Measurements from ENCODE around the gene CCL11. TPM values are rescaled to one million over a fixed set of nuclear protein-coding genes. Genes with fewer than 3 reads are reported as not detected.

The CCL11 gene
- total RNA-seq, 1 donor from 2014 or later: not detected

- Histone ChIP-seq H3F3A (ENCODE audit: low read depth) (no peaks in the 10 kb centered on the region), H4K20me1 (ENCODE audit: low read depth) (no peaks in the 10 kb centered on the region), H3K4me3 (no peak overlapping the region), H3K27ac (no peak overlapping the region), H3K79me2 (ENCODE audit: low read depth) (no peaks in the 10 kb centered on the region), H3K9ac (no peak overlapping the region), H3K36me3 (no peaks in the 10 kb centered on the region), H3K27me3 (no peaks in the 10 kb centered on the region), H3K4me2 (no peak overlapping the region), H2AFZ (replicated peaks) (no peak overlapping the region), H3K9me3 (ENCODE audit: low read depth) (no peaks in the 10 kb centered on the region), H3K4me1 (no peaks in the 10 kb centered on the region)
- no peak overlapping the region for H3K4me3 Mint-ChIP-seq
- H3K27me3 Mint-ChIP-seq (ENCODE audit: insufficient read depth, low read depth): peaks cover 2% of the 10 kb centered on the region
- H3K9me3 Mint-ChIP-seq: peaks cover 2% of the 10 kb centered on the region
- TF ChIP-seq CTCF (IDR thresholded peaks at IDR 0.05) (no peak), EZH2 (IDR thresholded peaks at IDR 0.05) (no peak)
- DNase-seq (ENCODE audit: low spot score): no peak
- no peak overlapping the region for H3K27ac Mint-ChIP-seq
- no peaks in the 10 kb centered on the region for H3K4me1 Mint-ChIP-seq
- no peaks in the 10 kb centered on the region for H3K36me3 Mint-ChIP-seq
Observed at GRCh38 chr17:34291721-34292348, 6.3 kb downstream of the CCL11 start.

- peaks cover 3% of the 10 kb centered on the region for H3K27me3 Mint-ChIP-seq (ENCODE audit: insufficient read depth, low read depth)
- Histone ChIP-seq H3K4me3 (no peak overlapping the region), H3K4me2 (no peak overlapping the region), H4K20me1 (ENCODE audit: low read depth) (no peaks in the 10 kb centered on the region), H3K27ac (no peak overlapping the region), H3K4me1 (no peaks in the 10 kb centered on the region), H3K27me3 (no peaks in the 10 kb centered on the region), H3K9ac (no peak overlapping the region), H3K36me3 (no peaks in the 10 kb centered on the region), H2AFZ (replicated peaks) (no peak overlapping the region), H3F3A (ENCODE audit: low read depth) (peaks cover 5% of the 10 kb centered on the region), H3K79me2 (ENCODE audit: low read depth) (no peaks in the 10 kb centered on the region), H3K9me3 (ENCODE audit: low read depth) (no peaks in the 10 kb centered on the region)
- no peak for TF ChIP-seq EZH2 (IDR thresholded peaks at IDR 0.05)
- TF ChIP-seq CTCF (IDR thresholded peaks at IDR 0.05): no peak
- no peak for TF ChIP-seq EZH2phosphoT487 (IDR thresholded peaks at IDR 0.05)
- peaks cover 9% of the 10 kb centered on the region for H3K4me1 Mint-ChIP-seq
- H3K4me3 Mint-ChIP-seq: no peak overlapping the region
- no peaks in the 10 kb centered on the region for H3K36me3 Mint-ChIP-seq
- no peak for DNase-seq (ENCODE audit: low spot score)
- no peaks in the 10 kb centered on the region for H3K9me3 Mint-ChIP-seq
- H3K27ac Mint-ChIP-seq: no peak overlapping the region
Observed at GRCh38 chr17:34299027-34299426, 13.5 kb downstream of the CCL11 start.

GRCh38 chr17:34299956-34300577, 14.5 kb downstream of the CCL11 start:
- Mint-ChIP-seq H3K9me3 (no peaks in the 10 kb centered on the region), H3K36me3 (no peaks in the 10 kb centered on the region), H3K27me3 (ENCODE audit: insufficient read depth, low read depth) (peaks cover 3% of the 10 kb centered on the region), H3K4me1 (peaks cover 9% of the 10 kb centered on the region), H3K4me3 (no peak overlapping the region), H3K27ac (no peak overlapping the region)
- H2AFZ ChIP-seq (replicated peaks): no peak overlapping the region
- no peak overlapping the region for H3K27ac ChIP-seq
- no peak overlapping the region for H3K4me2 ChIP-seq
- H3K9me3 ChIP-seq (ENCODE audit: low read depth): no peaks in the 10 kb centered on the region
- H3K36me3 ChIP-seq: no peaks in the 10 kb centered on the region
- H3K4me3 ChIP-seq: no peak overlapping the region
- no peak for DNase-seq (ENCODE audit: low spot score)
- TF ChIP-seq EZH2phosphoT487 (IDR thresholded peaks at IDR 0.05): no peak
- TF ChIP-seq CTCF (IDR thresholded peaks at IDR 0.05): no peak
- TF ChIP-seq EZH2 (IDR thresholded peaks at IDR 0.05): no peak
- no peaks in the 10 kb centered on the region for H3K27me3 ChIP-seq
- no peaks in the 10 kb centered on the region for H4K20me1 ChIP-seq (ENCODE audit: low read depth)
- no peaks in the 10 kb centered on the region for H3K4me1 ChIP-seq
- H3K9ac ChIP-seq: no peak overlapping the region
- H3F3A ChIP-seq (ENCODE audit: low read depth): peaks cover 5% of the 10 kb centered on the region
- H3K79me2 ChIP-seq (ENCODE audit: low read depth): no peaks in the 10 kb centered on the region
